ENCODE results near the gene KCNE3. TPM values are rescaled to one million over a fixed set of nuclear protein-coding genes. Genes with fewer than 3 reads are reported as not detected.

The KCNE3 gene
- total RNA-seq, 1 experiment from 2014 or later, result 0.52 TPM

DNA sequence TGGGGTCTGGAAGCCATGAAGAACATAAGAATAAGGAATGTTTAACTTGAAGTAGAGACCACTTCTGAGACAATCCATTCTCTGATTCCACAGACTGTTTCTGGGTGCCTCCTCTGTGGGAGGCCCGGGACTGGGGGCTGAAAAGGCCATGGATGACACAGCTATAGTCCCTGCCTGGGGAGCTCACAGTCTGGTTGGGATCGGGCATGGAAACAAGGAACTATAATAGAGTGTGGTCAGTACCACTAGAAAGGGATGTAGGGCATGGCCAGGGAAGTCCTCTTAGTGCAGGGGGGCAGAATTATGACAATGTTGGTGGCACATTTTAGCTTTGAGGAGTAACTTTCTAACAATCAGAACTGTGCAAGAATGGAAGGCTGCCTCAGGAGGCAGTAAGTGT lies 9.2 kb upstream of the KCNE3 start:
- BruUV-seq (replicated peaks), result no TSS peak

DNA sequence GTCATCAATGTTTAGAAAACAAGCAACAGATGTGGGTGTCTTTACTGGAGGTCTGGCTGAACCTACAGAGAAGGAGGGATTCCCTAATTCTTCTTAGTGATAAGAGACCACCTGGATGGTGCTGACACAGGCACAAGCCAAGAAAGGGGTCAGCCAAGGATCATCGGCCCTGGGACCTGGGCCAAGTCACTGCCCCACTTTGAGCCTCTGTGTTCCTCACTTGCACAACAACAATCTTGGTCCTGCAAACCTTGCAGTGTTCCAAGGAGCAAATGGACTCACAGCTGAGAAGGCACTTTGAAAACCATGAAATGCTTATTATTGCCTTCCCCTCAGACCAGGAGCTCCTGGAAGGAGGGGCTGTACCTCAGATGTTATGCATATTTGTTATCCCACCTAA lies 7.0 kb upstream of the KCNE3 start:
- Histone ChIP-seq H3K4me1 (replicated peaks; ENCODE audit: insufficient read depth) (no peaks in the 10 kb centered on the region), H3K27me3 (ENCODE audit: insufficient read depth, low read depth) (no peaks in the 10 kb centered on the region), H3K9me2 (ENCODE audit: insufficient read depth) (no peaks in the 10 kb centered on the region), H3F3A (ENCODE audit: insufficient read depth, low read depth) (no peaks in the 10 kb centered on the region), H3K4me3 (no peak overlapping the region), H3K27ac (no peak overlapping the region), H2AFZ (no peak overlapping the region), H3K4me2 (no peak overlapping the region), H3K36me3 (ENCODE audit: low read depth) (no peaks in the 10 kb centered on the region), H3K79me2 (ENCODE audit: low read depth) (no peaks in the 10 kb centered on the region), H4K20me1 (ENCODE audit: insufficient read depth) (no peaks in the 10 kb centered on the region), H3K9me3 (ENCODE audit: insufficient read depth, low read depth) (no peaks in the 10 kb centered on the region)
- ChIA-PET POLR2A (ENCODE audit: unreplicated experiment) (no interaction called here), CTCF (no interaction called here)
- no peak for TF ChIP-seq EZH2 (IDR thresholded peaks at IDR 0.05; ENCODE audit: low read depth)
- TF ChIP-seq, protein P1, sequence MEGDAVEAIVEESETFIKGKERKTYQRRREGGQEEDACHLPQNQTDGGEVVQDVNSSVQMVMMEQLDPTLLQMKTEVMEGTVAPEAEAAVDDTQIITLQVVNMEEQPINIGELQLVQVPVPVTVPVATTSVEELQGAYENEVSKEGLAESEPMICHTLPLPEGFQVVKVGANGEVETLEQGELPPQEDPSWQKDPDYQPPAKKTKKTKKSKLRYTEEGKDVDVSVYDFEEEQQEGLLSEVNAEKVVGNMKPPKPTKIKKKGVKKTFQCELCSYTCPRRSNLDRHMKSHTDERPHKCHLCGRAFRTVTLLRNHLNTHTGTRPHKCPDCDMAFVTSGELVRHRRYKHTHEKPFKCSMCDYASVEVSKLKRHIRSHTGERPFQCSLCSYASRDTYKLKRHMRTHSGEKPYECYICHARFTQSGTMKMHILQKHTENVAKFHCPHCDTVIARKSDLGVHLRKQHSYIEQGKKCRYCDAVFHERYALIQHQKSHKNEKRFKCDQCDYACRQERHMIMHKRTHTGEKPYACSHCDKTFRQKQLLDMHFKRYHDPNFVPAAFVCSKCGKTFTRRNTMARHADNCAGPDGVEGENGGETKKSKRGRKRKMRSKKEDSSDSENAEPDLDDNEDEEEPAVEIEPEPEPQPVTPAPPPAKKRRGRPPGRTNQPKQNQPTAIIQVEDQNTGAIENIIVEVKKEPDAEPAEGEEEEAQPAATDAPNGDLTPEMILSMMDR (conservative IDR thresholded peaks at IDR 0.05), result no peak
- no TSS peak for BruUV-seq (replicated peaks)
- no peak for DNase-seq
- intact Hi-C loops (cut with micrococcal nuclease; ENCODE audit: unreplicated experiment), result no loop called here

More for the DNA sequence above, 9.2 kb upstream of the KCNE3 start:
- H3K79me2 ChIP-seq (ENCODE audit: low read depth), result no peaks in the 10 kb centered on the region
- intact Hi-C loops (cut with micrococcal nuclease; ENCODE audit: unreplicated experiment), result no loop called here
- H3K27ac ChIP-seq, result no peak overlapping the region
- TF ChIP-seq, protein P1 (conservative IDR thresholded peaks at IDR 0.05), result no peak
- no peak for TF ChIP-seq EZH2 (IDR thresholded peaks at IDR 0.05; ENCODE audit: low read depth)
- CTCF ChIA-PET, result no interaction called here
- no peaks in the 10 kb centered on the region for H3K27me3 ChIP-seq (ENCODE audit: insufficient read depth, low read depth)
- H3K36me3 ChIP-seq (ENCODE audit: low read depth), result no peaks in the 10 kb centered on the region
- H4K20me1 ChIP-seq (ENCODE audit: insufficient read depth), result no peaks in the 10 kb centered on the region
- no peak overlapping the region for H2AFZ ChIP-seq
- no peak overlapping the region for H3K4me2 ChIP-seq
- H3F3A ChIP-seq (ENCODE audit: insufficient read depth, low read depth), result no peaks in the 10 kb centered on the region
- POLR2A ChIA-PET (ENCODE audit: unreplicated experiment), result no interaction called here
- no peaks in the 10 kb centered on the region for H3K9me2 ChIP-seq (ENCODE audit: insufficient read depth)
- H3K4me1 ChIP-seq (replicated peaks; ENCODE audit: insufficient read depth), result no peaks in the 10 kb centered on the region
- no peak for DNase-seq
- no peak overlapping the region for H3K4me3 ChIP-seq
- no peaks in the 10 kb centered on the region for H3K9me3 ChIP-seq (ENCODE audit: insufficient read depth, low read depth)

DNA sequence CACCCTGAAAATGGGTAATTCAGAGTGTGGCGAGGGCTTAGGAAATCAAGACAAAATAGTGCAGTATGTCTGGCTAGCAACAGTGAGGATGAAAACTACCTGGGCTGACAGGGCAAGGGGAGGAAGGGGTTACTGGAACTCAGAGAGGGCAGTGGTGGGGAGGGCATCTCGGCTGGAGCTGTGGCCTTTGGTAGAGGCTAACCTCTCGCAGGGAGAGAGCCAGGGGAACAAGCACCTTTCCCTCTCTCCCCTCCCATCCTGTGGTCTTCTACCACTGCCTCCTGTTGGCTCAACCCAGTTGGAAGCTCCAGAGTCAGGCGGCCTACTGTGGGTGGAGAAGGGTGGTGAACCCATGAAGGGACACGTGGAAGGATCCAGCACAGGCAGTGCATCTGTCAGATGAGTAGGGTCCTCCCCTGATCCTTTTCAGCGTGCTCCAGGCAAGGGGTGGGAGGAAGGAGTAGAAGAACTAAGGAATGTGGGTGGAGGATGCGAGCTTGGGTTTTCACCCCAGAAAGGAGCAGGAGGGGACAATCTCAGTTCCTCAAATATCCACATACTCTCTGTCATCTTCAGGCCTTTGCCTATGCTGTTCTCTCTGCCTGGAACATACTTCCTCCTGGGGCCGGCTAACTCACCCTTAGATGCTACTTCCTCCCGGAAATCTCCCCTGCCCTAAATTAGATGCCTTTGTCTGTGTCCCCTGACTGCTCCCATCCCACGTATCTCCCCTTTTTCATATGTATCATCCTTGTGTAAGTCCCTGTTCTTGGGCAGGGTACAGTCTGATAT lies 6.2 kb upstream of the KCNE3 start:
- TF ChIP-seq EZH2 (IDR thresholded peaks at IDR 0.05; ENCODE audit: low read depth), result no peak
- TF ChIP-seq, protein P1 (conservative IDR thresholded peaks at IDR 0.05), result no peak
- Histone ChIP-seq H3K9me2 (ENCODE audit: insufficient read depth) (no peaks in the 10 kb centered on the region), H3K27ac (no peak overlapping the region), H3K9me3 (ENCODE audit: insufficient read depth, low read depth) (no peaks in the 10 kb centered on the region), H3K27me3 (ENCODE audit: insufficient read depth, low read depth) (no peaks in the 10 kb centered on the region), H3K79me2 (ENCODE audit: low read depth) (no peaks in the 10 kb centered on the region), H3K36me3 (ENCODE audit: low read depth) (no peaks in the 10 kb centered on the region), H2AFZ (no peak overlapping the region), H3K4me3 (no peak overlapping the region), H3K4me1 (replicated peaks; ENCODE audit: insufficient read depth) (no peaks in the 10 kb centered on the region), H3K4me2 (no peak overlapping the region), H3F3A (ENCODE audit: insufficient read depth, low read depth) (no peaks in the 10 kb centered on the region), H4K20me1 (ENCODE audit: insufficient read depth) (no peaks in the 10 kb centered on the region)
- intact Hi-C loops (cut with micrococcal nuclease; ENCODE audit: unreplicated experiment), result no loop called here
- DNase-seq, result no peak
- no TSS peak for BruUV-seq (replicated peaks)
- ChIA-PET CTCF (interaction anchor here (0.6 kb wide), 1 partner anchor 83 kb away, joined by 4 read pairs; no protein-coding TSS in a partner anchor), POLR2A (ENCODE audit: unreplicated experiment) (no interaction called here)
